HG03378 (cell line): ENCODE measurements around the gene MVB12B.
"Not testable (repeated sequence)": the region's sequence is repeated elsewhere in the genome, so short reads cannot be mapped to it uniquely, and the experiment has no call there.

ENCODE experiments used
- ATAC-seq: cut with Tn5 transposase; IDR thresholded peaks from one replicate; pipeline ENCODE4 v1.9.1; 2021; ENCODE audit warnings: mild to moderate bottlenecking, moderate library complexity; ENCODE audit not compliant: unreplicated experiment

The MVB12B gene, protein sequence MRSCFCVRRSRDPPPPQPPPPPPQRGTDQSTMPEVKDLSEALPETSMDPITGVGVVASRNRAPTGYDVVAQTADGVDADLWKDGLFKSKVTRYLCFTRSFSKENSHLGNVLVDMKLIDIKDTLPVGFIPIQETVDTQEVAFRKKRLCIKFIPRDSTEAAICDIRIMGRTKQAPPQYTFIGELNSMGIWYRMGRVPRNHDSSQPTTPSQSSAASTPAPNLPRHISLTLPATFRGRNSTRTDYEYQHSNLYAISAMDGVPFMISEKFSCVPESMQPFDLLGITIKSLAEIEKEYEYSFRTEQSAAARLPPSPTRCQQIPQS

GRCh38 chr9:126326228-126327005 lies at the start of gene MVB12B:
Gene MVB12B, plus strand, starts transcription at chr9:126326829. Its CDS starts 101 bp downstream, at chr9:126326930.
- ATAC-seq, result no peak

DNA sequence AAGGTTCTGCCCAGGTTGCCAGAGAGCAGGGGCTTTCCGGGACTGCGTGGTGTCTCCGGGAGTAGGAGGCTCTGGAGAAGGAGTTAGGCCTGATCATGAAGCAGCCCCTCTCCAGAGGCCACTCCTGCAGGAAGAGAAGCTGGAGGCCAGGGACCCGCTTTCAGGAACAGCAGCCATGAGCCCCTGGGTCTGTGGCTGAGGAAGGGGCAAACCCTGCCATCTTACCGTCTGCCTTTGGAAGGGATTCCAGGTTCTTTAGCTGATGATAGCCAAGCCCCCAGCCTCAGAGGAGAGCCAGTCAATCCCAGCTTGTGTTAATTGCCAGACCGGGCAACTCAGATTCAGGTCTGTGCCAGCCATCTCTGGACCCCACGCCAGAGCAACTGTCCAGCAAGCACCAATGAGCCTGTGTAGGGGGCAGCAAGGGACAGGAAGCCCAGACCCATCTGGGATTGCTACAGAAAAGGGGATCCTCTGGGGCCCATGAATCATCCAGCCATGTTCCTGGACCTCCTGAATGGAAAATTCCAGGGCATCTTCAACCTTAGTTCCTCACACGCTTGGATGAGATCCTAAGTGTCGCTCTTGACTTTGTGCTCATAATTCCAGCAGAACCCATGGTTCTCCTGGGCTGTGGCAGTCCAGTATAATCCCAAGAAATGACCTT lies 42.7 kb upstream of the MVB12B start:
- ATAC-seq, result no peak

GRCh38 chr9:126285652-126286051 lies 41.0 kb upstream of the MVB12B start:
- ATAC-seq, result not testable (repeated sequence)

DNA sequence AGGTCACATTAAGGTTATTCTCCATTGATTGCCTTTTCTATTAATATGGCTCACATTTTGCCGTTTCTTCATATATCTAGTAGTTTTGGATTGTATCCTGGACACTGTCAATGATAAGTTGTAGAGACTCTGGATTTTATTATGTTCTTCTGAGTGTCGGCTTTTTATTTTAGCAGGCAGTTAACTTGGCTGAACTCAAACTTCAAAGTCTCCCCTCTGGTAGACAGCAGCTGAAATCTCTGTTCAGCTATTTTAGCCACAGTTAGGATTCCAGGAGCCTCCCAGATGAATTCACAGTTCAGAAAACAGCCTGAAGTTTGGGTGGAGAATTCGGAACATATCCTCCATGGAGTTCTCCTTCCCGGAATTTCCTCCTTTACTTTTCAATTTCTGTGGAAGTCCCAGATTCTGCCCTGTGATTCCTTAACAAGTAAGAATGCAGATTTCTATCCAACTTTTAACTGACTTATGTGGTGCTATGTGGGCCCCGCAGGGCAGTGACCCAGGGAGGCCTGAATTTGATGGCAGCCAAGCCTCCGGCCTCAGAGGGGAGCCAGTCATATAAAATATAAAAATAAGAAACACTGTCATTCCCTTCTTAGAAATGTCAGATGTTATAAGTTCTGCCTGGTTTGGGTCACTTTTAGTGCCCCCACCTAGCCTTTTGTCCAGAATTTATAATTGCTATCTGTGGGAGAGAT lies 39.3 kb upstream of the MVB12B start:
- no peak for ATAC-seq

- no peak for ATAC-seq
Measured at GRCh38 chr9:126290871-126291270, 35.8 kb upstream of the MVB12B start.

DNA sequence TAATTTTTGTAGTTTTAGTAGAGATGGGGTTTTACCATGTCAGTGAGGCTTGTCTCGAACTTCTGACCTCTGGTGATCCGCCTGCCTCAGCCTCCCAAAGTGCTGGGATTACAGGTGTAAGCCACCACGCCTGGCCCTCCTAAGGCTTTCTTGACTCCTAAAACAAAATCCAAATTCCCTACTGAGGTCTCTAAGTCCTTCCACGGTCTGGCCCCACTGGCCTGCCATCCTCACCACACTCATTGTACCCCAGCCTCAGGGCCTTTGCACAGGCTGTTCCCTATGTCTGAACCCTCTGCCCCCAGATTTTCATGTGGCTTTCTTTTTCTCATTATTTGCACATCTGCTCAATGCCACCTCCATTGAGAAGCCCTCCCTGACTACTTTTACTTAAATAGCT lies 34.7 kb upstream of the MVB12B start:
- ATAC-seq, result no peak

- no peak for ATAC-seq
Measured at GRCh38 chr9:126292736-126293521, 33.7 kb upstream of the MVB12B start.

- no peak for ATAC-seq
Measured at GRCh38 chr9:126293522-126293889, 33.1 kb upstream of the MVB12B start.

GRCh38 chr9:126294331-126295081 lies 32.1 kb upstream of the MVB12B start:
- ATAC-seq, result no peak

DNA sequence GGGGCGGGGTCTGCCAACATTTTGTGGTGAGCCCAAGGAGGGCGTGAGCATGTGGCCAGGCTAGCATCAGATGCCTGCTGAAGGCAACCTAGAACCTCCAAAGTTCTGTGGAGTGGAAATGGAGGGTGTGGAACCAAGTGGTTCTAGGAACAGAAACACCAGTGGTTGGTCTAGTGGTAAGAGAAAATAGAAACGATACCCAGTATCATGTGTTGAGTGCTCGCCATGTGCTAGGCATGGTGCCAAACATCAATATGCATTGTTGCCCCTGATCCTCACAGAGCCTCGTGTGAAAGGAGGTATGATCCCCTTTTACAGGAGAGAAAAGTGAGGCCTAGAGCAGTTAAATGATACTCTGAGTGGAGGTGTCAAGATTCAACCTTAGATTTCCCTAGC lies 31.5 kb upstream of the MVB12B start:
- ATAC-seq, result no peak

DNA sequence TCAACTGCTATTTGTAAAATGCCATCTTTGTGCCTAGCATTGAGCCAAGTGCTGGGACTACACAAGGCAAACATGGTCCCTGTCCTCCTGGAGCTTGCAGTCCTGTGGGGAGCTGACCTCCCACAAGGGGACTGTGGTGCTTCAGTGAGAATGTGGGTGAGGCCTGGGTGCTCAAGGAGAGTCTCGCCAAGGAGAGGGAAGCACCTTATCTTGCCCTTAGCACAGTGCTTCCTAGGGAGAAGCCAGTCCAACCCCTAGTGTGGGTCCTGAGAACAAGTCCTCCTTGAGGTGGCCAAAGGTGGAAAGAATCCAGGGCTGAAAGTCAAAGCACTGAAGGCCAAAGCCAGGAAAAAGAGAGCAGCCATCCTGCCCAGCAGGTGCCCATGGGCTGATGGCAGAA lies 31.1 kb upstream of the MVB12B start:
- ATAC-seq, result no peak

DNA sequence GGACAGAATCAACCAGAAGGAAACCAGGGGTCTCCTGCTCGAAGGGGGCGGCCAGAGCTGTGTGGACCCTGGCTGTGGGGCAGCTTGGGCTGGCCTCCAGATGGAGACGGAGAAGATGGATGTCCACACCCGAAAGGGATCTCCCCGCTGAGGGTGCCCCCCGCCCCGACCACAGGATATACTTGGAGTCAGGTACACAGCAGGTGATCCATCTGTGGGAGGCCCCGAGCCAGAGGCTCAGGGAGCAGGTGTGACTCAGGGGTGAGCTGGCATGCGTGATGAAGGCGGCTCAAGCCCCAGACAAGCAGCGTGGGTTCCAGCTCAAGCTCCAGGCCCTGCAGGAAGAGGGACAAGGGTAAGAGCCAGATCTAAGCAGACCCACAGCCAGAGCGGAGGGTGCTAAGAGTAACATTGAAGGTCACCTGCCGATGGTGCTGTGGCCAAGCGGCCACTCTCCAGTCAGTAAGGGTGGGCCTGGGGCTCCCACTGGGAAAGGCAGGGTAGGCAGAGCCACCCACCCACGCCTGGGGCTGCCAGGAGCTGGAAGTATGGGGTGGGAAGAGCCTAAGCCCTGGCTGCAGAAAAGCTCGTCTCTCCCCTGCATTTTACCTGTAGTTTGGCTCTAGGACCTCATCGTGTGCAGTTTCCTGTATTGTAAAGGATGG lies 30.6 kb upstream of the MVB12B start:
- no peak for ATAC-seq

DNA sequence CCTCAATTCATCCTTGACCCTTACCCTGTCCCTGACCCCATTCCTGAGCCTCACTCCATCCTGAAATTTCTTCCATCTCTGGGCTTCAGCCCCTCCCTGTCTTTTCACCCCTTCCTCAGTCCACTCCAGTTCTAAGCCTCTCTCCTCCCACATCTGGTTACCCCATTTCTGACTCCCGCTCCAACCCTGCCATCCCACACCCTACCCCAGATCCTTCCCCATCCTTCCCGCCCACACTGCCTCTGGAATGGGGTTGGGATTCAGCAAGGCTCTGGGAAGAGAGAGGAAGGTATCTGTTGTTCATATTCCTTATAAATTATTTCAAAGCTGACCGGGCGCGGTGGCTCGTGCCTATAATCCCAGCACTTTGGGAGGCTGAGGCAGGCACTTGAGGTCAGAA lies 29.9 kb upstream of the MVB12B start:
- ATAC-seq, result no peak

DNA sequence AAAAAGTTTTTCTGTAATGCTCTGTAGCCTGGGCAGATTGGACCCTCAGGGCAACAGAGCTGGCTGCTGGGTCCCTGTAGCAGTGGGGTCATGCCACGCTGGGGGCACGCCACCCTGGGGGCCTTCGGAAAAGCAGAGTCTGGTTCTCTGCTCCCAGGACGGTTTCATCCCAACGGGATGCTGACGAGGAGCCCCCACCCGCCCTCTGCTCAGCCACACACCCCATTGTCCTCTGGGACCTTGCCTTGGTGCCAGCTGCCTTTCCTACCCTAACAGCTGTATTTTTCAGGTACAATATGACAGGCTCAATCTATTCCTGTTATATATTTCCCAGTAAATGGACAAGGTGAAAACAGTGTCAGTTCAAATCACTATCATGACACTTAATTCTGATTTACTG lies 29.0 kb upstream of the MVB12B start:
- no peak for ATAC-seq

DNA sequence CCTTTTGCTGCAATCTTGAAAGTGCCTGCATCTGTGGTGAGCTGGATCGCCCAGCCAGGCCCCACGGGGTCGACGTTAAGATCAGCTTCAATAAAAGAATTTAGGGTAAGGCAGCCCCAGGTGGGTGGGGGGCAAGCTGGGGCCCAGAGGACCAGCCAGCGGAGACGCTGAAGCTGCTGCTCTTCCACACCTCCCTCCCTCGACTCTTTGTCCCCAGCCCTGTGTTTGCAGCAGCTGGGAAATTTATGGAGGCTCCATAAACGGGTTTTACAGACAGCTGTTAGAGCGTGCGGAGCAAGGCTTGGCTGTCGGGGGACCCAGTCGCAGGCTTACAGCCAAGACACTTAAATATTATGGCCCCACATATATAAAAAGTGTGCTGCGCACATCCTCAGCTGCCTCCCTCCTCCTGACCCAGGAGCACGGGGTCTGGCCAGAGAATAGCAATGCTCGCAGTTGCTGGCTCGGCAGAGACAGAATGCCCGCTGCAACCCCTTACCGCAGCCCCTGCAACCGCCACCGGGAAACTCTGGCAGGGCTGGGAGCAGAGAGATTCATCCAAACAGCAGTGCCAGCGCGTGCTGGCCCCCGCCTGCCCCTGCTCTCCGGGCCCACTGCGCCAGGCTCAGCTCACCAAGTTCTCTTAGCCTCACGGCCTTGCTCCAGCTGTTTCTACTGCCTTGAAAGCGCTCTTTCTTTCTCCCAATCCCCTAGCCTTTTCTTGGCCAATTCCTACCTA lies 28.4 kb upstream of the MVB12B start:
- ATAC-seq, result no peak

- no peak for ATAC-seq
Measured at GRCh38 chr9:126299706-126300276, 26.8 kb upstream of the MVB12B start.

GRCh38 chr9:126301196-126301595 lies 25.4 kb upstream of the MVB12B start:
- ATAC-seq, result no peak

DNA sequence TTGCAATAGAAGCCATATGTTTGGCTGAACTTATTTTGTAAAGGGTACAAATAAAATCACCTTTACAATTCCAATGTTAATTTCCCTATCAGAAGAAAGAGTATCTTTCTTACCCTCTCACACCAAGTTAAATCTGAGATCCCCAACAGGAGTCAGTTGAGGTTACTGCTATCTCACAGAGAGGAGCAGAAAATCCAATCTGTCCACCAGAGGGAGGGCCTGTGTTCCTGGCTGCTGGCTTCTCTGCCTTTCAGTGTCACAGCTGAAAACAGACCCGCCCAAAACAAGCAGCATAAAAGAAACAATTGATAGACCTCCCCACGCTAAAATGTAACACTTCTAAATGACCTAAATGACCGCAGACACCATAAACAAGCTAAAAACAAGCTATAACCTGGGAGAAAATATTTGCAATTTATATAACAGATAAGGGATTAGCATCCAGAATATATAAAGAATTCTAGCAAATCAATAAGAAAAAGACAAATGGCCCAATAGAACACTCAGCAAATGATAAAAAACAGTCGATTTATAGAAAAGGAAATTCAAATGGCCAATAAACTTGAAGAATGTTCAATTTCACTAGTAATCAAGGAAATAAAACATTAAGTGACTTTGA lies 24.5 kb upstream of the MVB12B start:
- no peak for ATAC-seq
